HG02938 (cell line): ENCODE measurements around the gene NRXN2.
"Not testable (repeated sequence)": the region's sequence is repeated elsewhere in the genome, so short reads cannot be mapped to it uniquely, and the experiment has no call there.

Experiments
- ATAC-seq: cut with Tn5 transposase; IDR thresholded peaks from one replicate; pipeline ENCODE4 v1.9.1; 2021; ENCODE audit warnings: mild to moderate bottlenecking, moderate library complexity; ENCODE audit not compliant: unreplicated experiment

NRXN2 gene

DNA sequence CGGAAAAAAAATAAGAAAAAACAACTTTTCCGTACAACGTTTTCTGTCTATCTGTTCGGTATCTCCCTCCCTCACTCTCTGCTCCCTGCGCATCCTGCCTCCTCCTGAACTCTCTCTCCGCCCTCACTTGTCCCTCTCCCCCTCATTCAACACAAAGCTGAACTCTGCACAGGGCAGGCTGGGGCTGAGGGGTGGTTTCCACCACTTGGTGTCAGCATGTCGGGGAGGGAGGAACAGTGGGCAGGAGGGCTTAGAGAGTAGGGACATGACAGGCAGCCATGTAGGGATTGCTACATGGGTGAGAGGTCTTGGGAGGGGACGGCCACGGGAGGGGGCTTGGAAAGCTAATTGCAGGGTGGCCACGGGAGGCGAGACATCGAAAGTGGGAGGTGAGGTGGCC is 114.4 kb downstream of the NRXN2 start:
- ATAC-seq, result no peak

DNA sequence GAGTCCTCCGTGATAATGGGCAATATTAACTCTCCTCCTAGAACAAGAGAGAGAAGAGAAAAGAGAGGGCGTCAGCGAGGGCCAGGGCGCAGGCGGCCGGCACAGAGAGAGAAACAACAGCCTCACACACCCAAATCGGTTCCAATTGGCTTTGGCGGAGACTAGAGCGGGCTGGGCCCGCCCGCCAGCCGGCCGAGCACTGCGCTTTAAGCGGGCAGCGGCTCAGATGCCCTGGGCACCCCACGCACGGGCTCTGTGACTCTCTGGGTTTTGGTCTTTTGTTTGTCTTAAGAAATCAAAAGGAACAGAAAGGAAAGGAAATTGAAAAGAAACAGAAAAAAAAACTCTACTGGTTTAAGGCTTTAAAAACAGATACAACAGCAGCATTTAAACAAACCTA is 115.0 kb downstream of the NRXN2 start:
- no peak for ATAC-seq

GRCh38 chr11:64607381-64607985 is 115.5 kb downstream of the NRXN2 start:
- ATAC-seq, result no peak

DNA sequence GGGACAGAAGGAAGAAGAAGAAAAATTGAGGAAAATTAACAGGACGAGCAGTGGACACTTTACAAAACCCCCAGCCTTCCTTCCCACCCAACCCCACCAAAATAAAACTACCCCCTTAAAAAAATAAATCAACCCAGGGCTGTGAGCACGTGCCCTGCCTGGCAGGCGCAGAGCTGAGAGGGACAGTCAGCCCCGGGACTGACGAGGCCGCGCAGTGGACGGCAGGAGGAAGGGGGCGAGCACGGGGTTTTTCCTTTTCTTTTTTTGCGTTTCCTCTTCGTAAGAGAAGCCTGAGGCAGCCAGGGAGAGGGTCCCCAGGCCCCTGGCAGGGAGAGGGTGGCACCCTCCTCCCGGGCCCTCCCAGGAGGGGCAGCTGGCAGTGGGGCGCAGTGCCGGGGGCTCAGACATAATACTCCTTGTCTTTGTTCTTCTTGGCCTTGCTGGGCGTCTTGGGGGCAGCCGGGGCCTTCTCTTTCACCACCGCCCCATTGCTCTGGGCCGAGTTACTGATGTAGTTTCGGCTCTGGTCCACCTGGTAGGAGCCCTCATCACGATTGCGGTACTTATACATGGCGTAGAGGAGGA is 116.1 kb downstream of the NRXN2 start:
- ATAC-seq, result no peak

DNA sequence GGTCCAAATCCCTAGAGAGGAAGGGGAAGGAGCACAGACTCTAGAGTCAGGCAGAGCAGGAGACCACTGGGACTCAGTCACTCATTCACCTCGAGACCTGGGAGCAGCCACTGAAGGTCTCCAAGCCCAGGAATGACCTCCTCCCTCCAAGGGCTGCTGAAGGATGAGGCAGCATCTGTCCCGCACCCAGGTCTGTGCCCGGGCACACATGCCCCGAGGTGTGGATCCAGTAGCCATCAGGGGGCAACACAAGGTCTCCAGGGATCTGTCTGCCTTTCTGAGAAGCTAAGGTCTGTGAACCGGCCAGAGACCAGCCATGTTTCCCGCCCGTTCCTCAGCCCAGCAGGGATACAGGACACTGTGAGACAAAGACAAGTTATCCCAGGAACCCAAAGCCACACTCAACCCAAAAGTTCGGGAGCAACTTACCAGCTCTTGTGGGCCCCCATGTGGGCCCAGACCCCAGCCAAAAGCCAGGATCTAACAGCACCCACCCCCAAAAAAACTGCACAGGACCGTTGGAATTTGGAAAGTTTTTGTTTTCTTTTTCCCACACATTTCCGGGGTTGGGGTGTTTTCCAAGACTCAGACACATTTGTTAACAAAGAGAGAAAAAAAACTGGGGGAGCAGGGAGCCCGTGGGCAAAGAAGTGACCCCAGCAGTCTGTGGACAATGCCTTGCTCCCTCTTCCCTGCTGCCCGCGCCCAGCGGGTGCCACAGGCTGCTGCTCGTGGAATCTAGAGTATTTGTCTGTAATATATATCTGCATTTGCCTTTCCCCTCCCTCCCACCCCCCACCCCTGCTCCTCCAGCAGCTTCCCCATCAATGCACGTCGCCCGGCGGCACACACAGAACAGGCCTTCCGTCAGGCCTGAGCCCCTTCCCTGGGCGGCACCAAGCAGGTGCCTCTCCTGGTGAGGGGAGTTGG is 117.1 kb downstream of the NRXN2 start:
- ATAC-seq, result no peak

DNA sequence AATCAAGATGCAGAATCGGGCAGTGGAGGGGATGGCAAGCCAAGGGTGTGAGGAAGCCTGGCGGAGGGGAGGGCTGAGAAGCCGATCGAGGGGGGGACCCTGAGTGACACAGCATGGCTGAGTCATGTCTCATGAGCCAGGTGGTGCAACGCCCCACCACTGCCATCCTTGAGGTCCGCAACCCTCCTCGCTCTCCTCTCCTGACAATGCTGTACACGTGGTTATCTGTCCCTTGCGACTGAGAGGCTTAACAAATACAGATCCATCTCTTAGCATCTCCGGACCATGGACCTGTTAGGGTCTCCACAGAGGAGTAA is 117.8 kb downstream of the NRXN2 start:
- ATAC-seq, result no peak

DNA sequence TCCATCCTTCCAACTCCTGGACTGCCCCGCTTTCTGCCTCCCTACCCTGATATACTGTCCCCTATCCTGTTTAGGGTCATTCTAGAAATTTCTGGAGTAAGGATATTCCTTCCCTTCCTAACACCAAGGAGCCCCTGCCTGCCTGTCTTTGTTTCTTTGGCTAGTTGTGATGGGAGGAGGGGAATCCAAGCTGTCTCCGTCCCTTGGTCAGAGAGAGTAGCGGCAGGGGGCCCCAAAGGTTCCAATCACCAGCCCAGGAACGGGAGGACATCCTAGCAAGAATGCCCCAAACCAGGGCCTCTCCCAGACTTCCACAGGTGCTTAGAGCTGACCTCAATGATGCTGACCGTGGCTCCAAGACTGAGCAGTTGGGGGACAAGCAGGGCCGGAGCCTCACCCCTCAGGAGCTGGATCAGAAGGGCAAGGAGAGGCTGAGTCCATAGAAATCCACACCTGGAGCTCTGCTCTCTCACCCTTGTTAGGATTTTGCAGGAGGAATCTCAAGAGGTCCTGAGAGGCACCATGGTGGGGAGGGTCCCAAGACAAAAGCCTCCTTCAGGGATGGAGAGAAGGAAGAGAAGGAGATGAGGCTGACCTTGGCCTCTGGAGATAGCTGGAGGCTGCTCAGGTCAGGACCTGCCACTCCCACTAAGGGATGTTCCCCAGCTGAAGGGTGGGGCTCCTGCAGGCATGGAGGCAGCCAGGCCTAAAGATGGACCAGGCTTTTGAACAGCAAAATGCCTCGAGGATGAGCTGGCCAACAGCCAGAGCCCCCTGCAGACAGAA is 118.3 kb downstream of the NRXN2 start:
- ATAC-seq, result no peak

DNA sequence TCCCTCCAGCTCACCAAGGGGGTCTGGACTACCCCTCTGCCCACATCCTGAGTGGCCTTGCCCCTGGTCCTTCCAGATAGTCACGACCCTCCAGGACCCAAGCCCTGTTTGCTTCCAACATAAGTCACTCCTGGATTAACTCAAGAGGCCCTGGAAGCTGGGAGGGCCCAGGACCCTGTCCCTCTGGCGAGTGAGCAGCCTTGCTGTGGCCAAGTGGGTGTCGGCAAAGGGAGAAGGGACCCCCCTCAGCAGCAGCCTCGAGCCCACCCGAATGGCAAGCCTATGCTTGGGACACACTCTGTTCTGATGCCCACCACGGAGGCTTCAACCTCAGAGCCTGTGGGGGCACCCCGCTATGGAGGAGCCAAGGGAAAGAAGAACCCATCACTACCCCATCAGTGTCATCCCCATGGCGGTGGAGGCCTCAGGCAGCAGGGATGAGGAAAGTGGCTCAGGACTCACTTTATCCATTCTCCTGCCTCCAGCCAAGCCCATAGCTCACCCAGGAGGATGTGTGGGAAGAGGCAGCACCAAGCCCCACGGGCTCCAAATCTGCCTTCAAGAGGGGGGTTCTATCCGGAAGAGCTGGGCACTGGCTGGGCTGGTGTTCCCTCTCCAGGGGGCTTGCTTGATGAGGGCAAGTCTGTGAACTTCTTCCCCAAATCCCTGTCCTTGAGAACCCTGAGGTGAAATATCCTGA is 119.4 kb downstream of the NRXN2 start:
- no peak for ATAC-seq

DNA sequence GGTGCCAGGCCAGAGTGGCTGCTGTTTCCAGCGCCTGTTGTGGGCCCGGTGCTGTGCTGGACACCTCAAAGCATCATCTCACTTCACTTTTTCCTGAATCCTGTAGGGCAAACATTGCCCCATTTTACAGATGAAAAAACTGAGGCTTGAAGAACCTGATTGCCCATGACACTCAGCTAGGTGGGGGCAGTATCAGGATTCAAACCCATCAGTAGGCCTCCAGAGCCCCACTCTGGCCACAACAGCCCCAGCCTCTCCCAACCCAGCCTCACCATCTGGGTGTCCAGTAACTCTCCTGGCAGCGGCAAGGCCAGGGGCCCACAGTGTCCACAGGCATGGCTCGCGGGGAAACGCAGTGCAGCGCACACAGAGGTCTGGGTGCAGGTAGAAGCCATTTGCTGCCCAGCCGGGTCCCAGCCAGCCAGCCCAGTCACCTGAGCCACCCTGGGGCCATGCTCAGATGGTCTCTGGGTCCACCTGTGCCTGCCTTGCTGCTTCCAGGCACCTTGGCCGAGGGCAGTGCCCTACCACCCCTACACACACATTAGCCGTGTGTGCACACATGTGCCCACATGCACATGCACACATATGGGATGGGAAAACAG is 120.4 kb downstream of the NRXN2 start:
- no peak for ATAC-seq

GRCh38 chr11:64601605-64602465 is 121.2 kb downstream of the NRXN2 start:
- no peak for ATAC-seq

DNA sequence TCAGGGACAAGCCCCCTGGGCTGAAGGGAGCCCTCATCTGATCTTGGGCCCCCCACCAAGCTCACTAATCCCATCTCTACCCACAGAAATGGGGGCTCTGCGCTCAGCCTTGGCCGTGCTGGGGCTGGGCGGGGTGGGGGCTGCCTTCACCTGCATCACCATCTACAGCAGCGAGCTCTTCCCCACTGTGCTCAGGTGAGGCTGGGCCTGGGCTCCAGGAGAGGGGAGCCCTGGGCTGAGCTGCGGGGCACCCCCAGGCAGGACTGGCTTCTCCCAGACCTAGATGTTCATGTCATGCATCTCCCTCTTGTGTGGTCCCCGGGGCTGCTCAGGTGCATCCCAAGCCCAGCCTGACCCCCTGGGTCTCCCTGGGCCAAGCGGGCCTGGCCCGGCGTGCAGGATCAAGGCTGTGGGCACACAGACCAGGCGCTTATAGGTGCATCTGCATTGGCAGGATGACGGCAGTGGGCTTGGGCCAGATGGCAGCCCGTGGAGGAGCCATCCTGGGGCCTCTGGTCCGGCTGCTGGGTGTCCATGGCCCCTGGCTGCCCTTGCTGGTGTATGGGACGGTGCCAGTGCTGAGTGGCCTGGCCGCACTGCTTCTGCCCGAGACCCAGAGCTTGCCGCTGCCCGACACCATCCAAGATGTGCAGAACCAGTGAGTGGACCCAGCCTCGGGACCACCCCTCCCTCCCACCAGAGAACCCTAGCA is 122.6 kb downstream of the NRXN2 start:
- ATAC-seq, result no peak

DNA sequence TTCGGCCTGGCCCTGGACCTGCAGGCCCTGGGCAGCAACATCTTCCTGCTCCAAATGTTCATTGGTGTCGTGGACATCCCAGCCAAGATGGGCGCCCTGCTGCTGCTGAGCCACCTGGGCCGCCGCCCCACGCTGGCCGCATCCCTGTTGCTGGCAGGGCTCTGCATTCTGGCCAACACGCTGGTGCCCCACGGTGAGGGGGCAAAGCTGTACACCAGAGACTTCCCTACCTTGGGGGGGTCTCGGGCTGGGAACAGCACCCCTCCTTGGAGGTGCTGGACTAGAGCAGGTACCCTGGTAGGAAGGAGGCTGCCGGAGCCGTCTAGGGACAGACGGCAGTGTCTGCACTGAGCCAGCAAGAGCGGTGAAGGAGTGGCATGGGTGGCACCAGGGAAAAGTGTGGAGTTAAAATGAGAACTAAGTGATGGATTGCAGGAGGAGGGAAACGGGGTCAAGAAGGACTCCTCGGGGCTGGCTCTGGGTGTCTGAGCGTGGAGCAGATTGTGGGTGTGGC is 123.2 kb downstream of the NRXN2 start:
- ATAC-seq, result no peak

- ATAC-seq, result no peak
Observed at GRCh38 chr11:64598797-64599697, 124.0 kb downstream of the NRXN2 start.

DNA sequence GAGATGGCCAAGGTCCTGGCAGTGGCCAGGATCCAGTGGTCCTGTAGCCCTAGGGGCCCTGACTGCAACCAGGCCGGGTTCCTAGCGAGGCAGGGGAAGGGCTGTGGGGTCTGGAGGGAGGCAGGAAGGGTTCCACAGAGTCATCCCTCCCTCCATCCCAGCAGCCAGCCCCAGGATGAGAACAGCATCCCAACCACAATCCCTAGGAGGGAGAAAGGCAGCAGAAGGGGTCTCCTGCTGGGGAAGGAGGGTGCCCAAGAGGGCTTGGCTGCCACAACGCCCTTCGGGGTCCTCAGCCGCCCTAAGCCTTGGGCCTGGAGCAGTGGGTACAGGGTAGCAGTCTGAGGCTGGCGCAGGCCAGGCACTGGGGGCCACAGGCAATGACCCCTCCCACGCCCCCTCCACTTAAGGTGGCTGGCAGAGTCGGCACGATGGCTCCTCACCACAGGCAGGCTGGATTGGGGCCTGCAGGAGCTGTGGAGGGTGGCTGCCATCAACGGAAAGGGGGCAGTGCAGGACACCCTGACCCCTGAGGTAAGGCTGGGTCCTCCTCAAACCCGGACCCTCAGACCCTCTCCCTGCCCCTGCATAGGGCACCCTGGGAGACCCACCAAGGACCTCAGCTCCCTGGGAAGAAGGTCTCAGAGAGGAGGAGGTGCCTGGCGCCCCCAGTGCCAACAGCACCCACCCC is 124.7 kb downstream of the NRXN2 start:
- ATAC-seq, result no peak

DNA sequence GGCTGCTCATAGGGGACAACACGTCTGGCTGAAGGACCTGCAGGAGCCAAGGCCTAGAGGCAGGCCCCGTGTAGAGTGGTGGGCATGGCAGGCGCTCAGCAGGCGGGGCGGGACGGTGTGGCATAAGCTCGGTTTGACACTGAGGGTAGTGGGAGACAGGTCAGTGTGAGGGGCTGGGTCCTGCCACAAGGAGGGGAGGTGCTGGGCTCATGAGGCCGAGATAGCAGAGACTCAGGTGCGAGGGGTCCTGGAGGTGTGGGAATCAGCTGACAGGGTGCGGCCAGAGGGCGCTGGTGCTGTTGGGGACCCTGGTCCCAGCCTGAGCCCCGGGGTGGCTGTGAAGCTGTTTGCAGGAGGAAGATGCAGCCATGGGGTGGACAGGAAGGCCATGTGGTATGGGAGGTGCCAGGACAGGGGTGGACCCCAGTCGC is 125.3 kb downstream of the NRXN2 start:
- no peak for ATAC-seq

DNA sequence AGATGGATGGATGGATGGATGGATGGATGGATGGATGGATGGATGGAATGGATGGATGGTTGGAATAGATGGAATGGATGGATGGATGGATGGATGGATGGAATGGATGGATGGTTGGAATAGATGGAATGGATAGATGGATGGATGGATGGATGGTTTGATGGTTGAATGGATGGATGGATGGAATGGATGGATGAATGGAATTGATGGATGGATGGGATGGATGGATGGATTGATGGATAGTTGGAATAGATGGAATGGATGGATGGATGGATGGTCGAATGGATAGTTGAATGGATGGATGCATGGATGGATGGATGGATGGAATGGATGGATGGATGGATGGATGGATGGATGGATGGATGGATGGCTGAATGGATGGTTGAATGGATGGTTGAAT is 127.1 kb downstream of the NRXN2 start:
- ATAC-seq, result not testable (repeated sequence)
